ENCODE results near the gene GRHPR.
"Not testable (repeated sequence)": the region's sequence is repeated elsewhere in the genome, so short reads cannot be mapped to it uniquely, and the experiment has no call there.

Gene GRHPR

GRCh38 chr9:37424204-37424685, 1.7 kb downstream of the GRHPR start:
- no peak for DNase-seq

- no peak for DNase-seq
Measured at GRCh38 chr9:37424686-37425297, 2.3 kb downstream of the GRHPR start.

GRCh38 chr9:37425298-37425752, 2.8 kb downstream of the GRHPR start:
- DNase-seq, result no peak

- not testable (repeated sequence) for DNase-seq
Measured at GRCh38 chr9:37426431-37426830, 3.9 kb downstream of the GRHPR start.

GRCh38 chr9:37426846-37427245, 4.3 kb downstream of the GRHPR start:
- no peak for DNase-seq

GRCh38 chr9:37428345-37428744, 5.8 kb downstream of the GRHPR start:
- DNase-seq, result no peak

- no peak for DNase-seq
Measured at GRCh38 chr9:37429441-37430285, 7.2 kb downstream of the GRHPR start.

GRCh38 chr9:37430841-37431597, 8.5 kb downstream of the GRHPR start:
- DNase-seq, result no peak

- no peak for DNase-seq
Measured at GRCh38 chr9:37432020-37432419, 9.5 kb downstream of the GRHPR start.

GRCh38 chr9:37433867-37434371, 11.4 kb downstream of the GRHPR start:
- DNase-seq, result no peak

- DNase-seq, result no peak
Measured at GRCh38 chr9:37436540-37436939, 14.0 kb downstream of the GRHPR start.

- DNase-seq, result no peak
Measured at GRCh38 chr9:37437010-37437409, 14.5 kb downstream of the GRHPR start.

GRCh38 chr9:37437621-37438020, 15.1 kb downstream of the GRHPR start:
- DNase-seq, result no peak

GRCh38 chr9:37438359-37438758, 15.9 kb downstream of the GRHPR start:
- no peak for DNase-seq

- no peak for DNase-seq
Measured at GRCh38 chr9:37441776-37442370, 19.4 kb downstream of the GRHPR start.

- no peak for DNase-seq
Measured at GRCh38 chr9:37442556-37442955, 20.1 kb downstream of the GRHPR start.

GRCh38 chr9:37443566-37443965, 21.1 kb downstream of the GRHPR start:
- DNase-seq, result no peak

- no peak for DNase-seq
Measured at GRCh38 chr9:37444890-37445289, 22.4 kb downstream of the GRHPR start.

- DNase-seq, result no peak
Measured at GRCh38 chr9:37445832-37446231, 23.3 kb downstream of the GRHPR start.

- no peak for DNase-seq
Measured at GRCh38 chr9:37446401-37446800, 23.9 kb downstream of the GRHPR start.

GRCh38 chr9:37447111-37447510, 24.6 kb downstream of the GRHPR start:
- DNase-seq, result no peak

- no peak for DNase-seq
Measured at GRCh38 chr9:37449862-37450632, 27.6 kb downstream of the GRHPR start.

Measured in CD4-positive, alpha-beta T cell treated with Interferon gamma for 1 hour (primary cell).